Caki2 (cell line): Measurements from ENCODE around the gene MLX. TPM values are rescaled to one million over a fixed set of nuclear protein-coding genes. Genes with fewer than 3 reads are reported as not detected.
"Not testable (repeated sequence)": the region's sequence is repeated elsewhere in the genome, so short reads cannot be mapped to it uniquely, and the experiment has no call there.

ENCODE experiments used
- DNase-seq: peaks from one replicate; pipeline ENCODE4 v3.0.0-alpha.2; 2015; ENCODE audit warnings: low read depth
- in situ Hi-C: cut with HindIII; loops from 2 replicates; pipeline ENCODE4 v1.10.0; 2016; ENCODE audit warnings: low sequenced_read_pairs, low pct_unique_long_range_greater_than_20kb, mixed read lengths
- total RNA-seq: library from RNA; depleted of rRNA; stranded (reverse); fragments of >200 nt; shearing (Covaris generic); gene quantifications from 2 replicates; pipeline ENCODE4 v1.2.3, GENCODE V29; 2014; ENCODE audit warnings: low replicate concordance

The MLX gene
- total RNA-seq, 1 experiment from 2014 or later: 21.9 TPM

DNA sequence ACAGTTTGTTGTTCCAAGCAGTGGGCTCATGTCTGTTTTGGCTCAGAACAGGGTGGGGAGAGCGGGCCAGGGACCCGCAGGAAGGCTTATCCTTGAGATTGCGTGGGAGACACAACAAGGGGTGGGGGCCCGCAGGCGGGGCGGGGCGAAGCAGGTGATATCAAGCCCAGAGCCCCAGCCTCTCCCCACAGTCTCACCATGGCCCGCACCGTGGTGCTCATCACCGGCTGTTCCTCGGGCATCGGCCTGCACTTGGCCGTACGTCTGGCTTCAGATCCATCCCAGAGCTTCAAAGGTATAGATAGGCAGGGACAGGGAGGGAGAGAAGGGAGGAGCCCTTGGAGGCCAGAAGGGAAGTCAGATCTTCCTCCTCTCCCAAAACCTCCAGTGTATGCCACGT lies 14.2 kb upstream of the MLX start, which contains the start of gene HSD17B1:
Gene HSD17B1, plus strand, starts transcription at position 188 of the 400 bp plus-strand sequence. Its CDS starts 11 bp downstream, at position 199.
- DNase-seq, in situ Hi-C loops: not testable (repeated sequence)

DNA sequence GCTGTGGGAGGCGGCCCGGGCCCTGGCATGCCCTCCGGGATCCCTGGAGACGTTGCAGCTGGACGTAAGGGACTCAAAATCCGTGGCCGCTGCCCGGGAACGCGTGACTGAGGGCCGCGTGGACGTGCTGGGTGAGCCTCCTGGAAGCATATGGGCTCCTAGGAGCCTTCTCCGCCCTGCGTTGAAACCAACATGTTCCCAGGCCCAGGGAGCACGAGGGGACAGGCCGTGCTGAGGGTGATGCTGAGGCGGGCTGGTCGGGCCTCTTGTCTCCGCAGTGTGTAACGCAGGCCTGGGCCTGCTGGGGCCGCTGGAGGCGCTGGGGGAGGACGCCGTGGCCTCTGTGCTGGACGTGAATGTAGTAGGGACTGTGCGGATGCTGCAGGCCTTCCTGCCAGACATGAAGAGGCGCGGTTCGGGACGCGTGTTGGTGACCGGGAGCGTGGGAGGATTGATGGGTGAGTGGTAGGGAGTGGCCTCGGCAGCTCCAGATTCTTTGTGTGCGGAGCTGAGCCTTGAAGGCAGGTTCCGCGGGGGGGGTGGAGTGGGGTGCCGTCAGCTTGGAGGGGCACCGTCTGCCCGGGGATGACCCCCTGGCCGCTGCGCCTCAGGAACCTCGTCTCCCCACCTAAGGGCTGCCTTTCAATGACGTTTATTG lies 13.6 kb upstream of the MLX start:
- in situ Hi-C loops: no loop called here
- DNase-seq: no peak

DNA sequence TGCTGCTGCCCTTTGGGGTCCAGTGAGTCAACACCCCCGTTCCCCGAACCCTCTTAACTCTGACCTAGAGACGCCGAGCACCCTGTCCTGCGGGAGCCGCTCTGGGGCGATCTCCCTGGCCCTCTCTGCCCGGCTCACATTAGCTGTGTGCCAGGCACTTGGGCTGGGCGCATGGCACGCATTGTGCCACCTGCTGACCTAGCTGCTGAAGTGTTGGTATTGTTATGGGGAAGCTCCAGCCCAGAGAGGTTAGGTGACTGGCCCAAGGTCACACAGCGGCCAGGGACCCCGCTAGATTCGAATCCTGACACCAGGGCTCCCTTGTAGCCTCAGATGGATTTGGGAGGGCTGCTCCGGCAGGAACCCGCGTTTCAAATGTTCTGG lies 13.0 kb upstream of the MLX start:
- no peak for DNase-seq
- in situ Hi-C loops: no loop called here

GRCh38 chr17:42554250-42555121 lies 12.4 kb upstream of the MLX start:
- in situ Hi-C loops: no loop called here
- peak; percentile 77 for DNase-seq

- DNase-seq: no peak
- in situ Hi-C loops: no loop called here
Observed at GRCh38 chr17:42555122-42555622, 11.7 kb upstream of the MLX start.

DNA sequence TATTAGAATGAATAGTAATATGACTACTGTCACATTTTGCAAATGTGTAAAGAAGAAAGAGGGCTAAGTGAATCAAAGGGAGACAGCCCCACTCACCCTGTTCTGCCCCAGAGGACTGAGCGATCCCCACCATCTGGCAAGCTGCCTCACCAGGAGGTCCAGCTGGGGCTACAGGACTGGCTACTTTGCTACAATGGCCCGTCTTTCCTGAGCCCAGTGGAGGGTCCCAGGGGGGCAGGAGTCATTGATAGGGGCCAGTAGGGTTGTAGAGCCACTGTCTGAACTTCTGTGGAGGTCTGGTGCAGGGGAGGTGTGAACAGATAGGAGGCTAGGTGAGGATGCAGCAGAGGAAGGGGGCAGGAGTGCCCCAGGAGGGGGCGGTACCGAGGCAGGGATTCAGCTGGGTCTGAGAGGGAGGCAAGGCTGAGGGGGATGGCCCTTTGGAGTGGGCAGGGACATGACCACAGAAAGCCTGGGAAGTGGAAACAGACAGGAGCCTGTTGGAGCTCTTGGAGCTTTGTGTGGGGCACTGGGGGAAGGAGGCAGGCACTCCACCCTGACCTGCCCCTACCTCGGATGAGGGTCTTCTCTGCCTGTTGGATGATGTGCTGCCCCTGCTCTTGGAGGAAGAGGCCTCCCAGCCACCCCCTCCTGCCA lies 10.8 kb upstream of the MLX start:
- in situ Hi-C loops: not testable (repeated sequence)
- DNase-seq: peak; percentile 39

- in situ Hi-C loops: no loop called here
- no peak for DNase-seq
Observed at GRCh38 chr17:42559075-42559474, 7.8 kb upstream of the MLX start.

DNA sequence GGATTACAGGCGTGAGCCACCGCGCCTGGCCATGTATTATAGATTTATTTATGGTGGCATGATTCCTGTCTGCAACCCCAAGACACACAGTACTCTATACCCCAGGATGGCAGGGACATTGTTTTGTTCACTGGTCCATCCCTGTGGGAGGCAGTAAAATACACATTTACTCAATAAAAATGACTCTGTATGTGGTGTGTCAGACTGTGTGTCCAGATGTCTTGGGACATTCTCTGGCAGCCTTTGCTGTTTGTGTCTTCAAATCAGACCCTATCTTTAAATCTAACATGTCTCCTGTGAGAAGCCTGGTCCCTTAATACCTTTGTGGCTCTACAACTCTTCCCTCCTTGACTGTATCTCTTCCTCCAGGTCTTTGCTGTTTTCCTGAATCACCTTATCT lies 6.7 kb upstream of the MLX start:
- no peak for DNase-seq

DNA sequence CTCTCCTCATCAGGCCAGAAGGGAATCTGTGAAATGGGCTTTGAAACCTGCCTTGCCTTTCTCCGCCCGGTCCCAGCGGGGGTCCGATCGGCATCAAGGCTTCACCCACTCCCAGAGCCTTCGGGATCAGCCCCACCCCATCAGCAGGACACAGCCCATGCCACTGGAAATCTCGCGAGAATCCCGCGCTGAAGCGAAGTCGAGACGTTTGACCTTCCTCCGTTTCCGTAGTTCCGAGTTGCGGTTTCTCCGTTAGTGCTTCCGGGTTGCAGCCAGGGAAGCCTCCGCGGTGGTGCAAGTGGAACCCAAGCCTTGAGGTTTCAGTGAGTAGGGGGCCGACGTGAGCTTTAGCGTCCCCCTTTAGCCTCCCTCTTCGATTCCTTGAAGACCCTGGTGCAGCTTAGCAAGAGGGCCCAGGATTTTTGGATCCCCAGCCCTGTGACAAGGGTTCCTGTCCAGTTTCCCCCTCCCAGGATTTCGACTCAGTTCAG lies 5.0 kb upstream of the MLX start, which contains the start of gene COASY:
Gene COASY, plus strand, starts transcription at position 252 of the 491 bp plus-strand sequence. CDS start 475 bp downstream, outside the sequence.
- in situ Hi-C loops: no loop called here
- peak; percentile 89 for DNase-seq

More for the DNA sequence above, 6.7 kb upstream of the MLX start:
- in situ Hi-C loops: no loop called here

DNA sequence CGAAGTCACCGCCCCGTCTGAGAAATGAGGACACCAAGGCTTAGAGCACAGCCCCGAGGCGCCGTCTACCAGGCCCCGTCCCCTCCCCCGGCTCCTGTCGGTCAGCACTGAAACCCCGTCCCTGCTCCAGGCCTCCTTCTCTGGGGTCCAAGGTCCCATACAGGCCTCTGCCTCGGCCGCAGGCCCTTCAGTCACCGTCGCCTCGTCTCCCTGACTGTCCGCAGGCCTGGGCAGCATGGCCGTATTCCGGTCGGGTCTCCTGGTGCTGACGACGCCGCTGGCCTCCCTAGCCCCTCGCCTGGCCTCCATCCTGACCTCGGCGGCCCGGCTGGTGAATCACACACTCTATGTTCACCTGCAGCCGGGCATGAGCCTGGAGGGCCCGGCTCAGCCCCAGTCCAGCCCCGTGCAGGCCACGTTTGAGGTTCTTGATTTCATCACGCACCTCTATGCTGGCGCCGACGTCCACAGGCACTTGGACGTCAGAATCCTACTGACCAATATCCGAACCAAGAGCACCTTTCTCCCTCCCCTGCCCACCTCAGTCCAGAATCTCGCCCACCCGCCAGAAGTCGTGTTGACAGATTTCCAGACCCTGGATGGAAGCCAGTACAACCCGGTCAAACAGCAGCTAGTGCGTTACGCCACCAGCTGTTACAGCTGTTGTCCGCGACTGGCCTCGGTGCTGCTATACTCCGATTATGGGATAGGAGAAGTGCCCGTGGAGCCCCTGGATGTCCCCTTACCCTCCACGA lies 4.3 kb upstream of the MLX start:
- in situ Hi-C loops: no loop called here
- DNase-seq: no peak

GRCh38 chr17:42563143-42563509 lies 3.8 kb upstream of the MLX start:
- in situ Hi-C loops: no loop called here
- peak; percentile 25 for DNase-seq

- peak; percentile 65 for DNase-seq
- in situ Hi-C loops: no loop called here
Observed at GRCh38 chr17:42563543-42563942, 3.4 kb upstream of the MLX start.

DNA sequence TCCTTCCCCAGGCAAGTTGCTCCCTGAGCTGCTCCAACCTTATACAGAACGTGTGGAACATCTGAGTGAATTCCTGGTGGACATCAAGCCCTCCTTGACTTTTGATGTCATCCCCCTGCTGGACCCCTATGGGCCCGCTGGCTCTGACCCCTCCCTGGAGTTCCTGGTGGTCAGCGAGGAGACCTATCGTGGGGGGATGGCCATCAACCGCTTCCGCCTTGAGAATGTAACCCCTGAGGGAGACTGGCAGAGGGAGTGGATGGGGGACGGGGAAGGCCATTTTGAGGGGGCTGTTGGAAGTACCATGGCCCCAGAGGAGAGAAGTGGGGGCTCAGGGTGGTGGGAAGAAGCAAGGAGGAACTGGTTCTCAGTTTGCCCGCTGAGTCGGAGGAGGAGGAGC lies 3.0 kb upstream of the MLX start:
- DNase-seq: no peak
- in situ Hi-C loops: no loop called here

GRCh38 chr17:42564815-42565522 lies 1.9 kb upstream of the MLX start:
- in situ Hi-C loops: no loop called here
- DNase-seq: no peak

GRCh38 chr17:42565523-42566214 lies 1.2 kb upstream of the MLX start:
- in situ Hi-C loops: no loop called here
- no peak for DNase-seq

- in situ Hi-C loops: no loop called here
- no peak for DNase-seq
Observed at GRCh38 chr17:42566215-42566882, 551 bp upstream of the MLX start.
